ENCODE results near the gene ARHGAP35.

ARHGAP35 gene

DNA sequence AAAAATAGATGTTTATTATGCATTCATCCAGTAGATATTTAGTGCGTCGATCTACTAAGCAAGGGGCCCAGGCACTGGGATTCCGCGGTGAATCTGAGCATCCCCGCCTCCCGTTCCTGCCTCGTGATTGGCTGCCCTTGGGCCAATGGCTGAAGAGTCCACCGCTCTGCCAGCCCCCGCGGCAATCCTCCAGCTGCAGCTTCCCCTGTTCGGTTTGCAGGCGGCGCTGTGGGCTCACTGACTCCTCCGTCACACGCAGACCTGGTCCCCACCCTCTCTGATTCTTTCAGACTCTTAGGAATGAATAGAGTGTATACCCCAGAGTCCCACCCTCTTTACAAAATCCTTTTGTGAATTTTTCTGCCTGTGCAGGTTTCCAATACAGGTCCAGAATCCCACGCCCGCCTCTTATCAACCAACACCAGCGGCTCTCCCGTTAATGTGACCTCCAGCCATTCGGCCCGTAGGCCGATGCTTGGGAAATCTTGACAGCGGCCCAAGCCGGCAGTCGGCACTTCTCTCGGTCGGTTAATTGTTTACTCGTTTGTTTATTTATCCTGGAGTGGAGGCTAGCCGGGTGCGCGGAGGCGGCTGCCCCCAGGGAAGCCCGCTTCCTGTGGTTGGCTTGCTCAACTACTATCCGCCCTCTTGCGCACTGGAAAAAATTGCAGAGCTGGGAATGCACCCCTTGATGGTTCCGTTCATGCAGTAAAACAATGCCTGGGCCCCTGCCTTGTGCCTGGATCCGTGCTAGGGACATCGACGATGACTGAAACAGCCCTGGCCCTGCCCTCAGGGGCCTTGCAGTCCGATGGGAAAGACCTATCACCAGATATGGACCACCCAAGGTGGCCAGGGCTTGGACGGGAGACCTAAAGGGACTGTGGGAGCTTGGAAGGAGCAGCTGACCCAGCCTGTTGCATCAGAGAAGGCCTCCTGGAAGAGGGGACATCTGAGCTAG is 4.5 kb upstream of the ARHGAP35 start:
- peaks cover 16% of the 10 kb centered on the region for H3K4me1 ChIP-seq (ENCODE audit: control insufficient read depth, insufficient read depth, low read length, poor library complexity, severe bottlenecking)
- no peaks in the 10 kb centered on the region for H3K27me3 ChIP-seq (replicated peaks; ENCODE audit: control insufficient read depth, insufficient read depth, low read length, poor library complexity, severe bottlenecking)
- no peaks in the 10 kb centered on the region for H3K36me3 ChIP-seq (ENCODE audit: control insufficient read depth, insufficient read depth, low read length)
- H3K9me3 ChIP-seq (ENCODE audit: control insufficient read depth, low read length) = no peaks in the 10 kb centered on the region
- H3K4me3 ChIP-seq (ENCODE audit: insufficient read depth, low read depth, low read length, poor library complexity, severe bottlenecking) = peak overlapping the region; percentile 31
- H3K27ac ChIP-seq (ENCODE audit: insufficient read depth, low read length, poor library complexity, severe bottlenecking) = no peak overlapping the region
- DNase-seq = peak; percentile 82 to 87 (median 86)

- H3K27me3 ChIP-seq (replicated peaks; ENCODE audit: control insufficient read depth, insufficient read depth, low read length, poor library complexity, severe bottlenecking) = no peaks in the 10 kb centered on the region
- H3K4me1 ChIP-seq (ENCODE audit: control insufficient read depth, insufficient read depth, low read length, poor library complexity, severe bottlenecking) = peaks cover 41% of the 10 kb centered on the region
- no peaks in the 10 kb centered on the region for H3K36me3 ChIP-seq (ENCODE audit: control insufficient read depth, insufficient read depth, low read length)
- no peaks in the 10 kb centered on the region for H3K9me3 ChIP-seq (ENCODE audit: control insufficient read depth, low read length)
- no peak for DNase-seq
- H3K4me3 ChIP-seq (ENCODE audit: insufficient read depth, low read depth, low read length, poor library complexity, severe bottlenecking) = peak overlapping the region; percentile 95
- no peak overlapping the region for H3K27ac ChIP-seq (ENCODE audit: insufficient read depth, low read length, poor library complexity, severe bottlenecking)
Observed at GRCh38 chr19:46859637-46860124, 1.1 kb upstream of the ARHGAP35 start.

DNA sequence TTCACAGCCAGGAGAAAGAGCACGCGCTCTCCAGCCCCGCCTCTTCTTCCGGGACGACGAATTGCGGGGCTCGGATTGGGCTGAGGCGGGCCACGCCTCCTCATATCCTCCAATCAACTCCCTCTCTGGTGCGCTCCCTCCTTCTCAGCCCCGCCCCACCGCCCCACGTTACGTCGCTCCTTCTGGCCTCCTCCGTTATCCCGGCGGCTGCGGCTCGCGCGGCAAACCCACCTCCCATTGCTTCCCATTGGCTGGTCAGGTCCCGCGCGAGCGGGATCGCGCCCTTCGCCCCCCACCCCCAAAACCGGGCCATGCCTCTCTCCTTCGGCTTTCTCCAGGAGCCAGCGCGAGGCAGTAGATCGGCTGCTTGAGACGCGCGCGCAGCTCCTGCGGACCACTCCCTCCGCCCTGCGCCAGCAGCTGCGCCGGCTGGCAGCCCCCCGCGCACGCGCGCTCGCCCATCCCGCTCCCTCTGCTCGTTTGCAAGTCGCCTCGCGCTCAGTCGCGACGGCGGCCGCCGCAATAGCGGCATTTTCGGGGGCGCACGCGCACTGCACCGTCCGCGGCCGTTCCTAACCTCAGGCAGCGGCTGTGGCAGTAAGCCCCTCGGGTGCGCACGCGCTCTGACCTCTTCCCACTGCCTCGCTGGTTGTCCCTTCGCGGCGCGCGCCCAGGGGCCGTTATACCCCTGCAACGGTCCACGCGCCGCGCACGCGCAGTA is 512 bp upstream of the ARHGAP35 start:
- Histone ChIP-seq H3K36me3 (ENCODE audit: control insufficient read depth, insufficient read depth, low read length) (no peaks in the 10 kb centered on the region), H3K27me3 (replicated peaks; ENCODE audit: control insufficient read depth, insufficient read depth, low read length, poor library complexity, severe bottlenecking) (no peaks in the 10 kb centered on the region), H3K27ac (ENCODE audit: insufficient read depth, low read length, poor library complexity, severe bottlenecking) (peak overlapping the region; percentile 83), H3K9me3 (ENCODE audit: control insufficient read depth, low read length) (no peaks in the 10 kb centered on the region), H3K4me1 (ENCODE audit: control insufficient read depth, insufficient read depth, low read length, poor library complexity, severe bottlenecking) (peaks cover 41% of the 10 kb centered on the region), H3K4me3 (ENCODE audit: insufficient read depth, low read depth, low read length, poor library complexity, severe bottlenecking) (peak overlapping the region; percentile 95)
- peak; percentile 90 to 93 (median 92) for DNase-seq

DNA sequence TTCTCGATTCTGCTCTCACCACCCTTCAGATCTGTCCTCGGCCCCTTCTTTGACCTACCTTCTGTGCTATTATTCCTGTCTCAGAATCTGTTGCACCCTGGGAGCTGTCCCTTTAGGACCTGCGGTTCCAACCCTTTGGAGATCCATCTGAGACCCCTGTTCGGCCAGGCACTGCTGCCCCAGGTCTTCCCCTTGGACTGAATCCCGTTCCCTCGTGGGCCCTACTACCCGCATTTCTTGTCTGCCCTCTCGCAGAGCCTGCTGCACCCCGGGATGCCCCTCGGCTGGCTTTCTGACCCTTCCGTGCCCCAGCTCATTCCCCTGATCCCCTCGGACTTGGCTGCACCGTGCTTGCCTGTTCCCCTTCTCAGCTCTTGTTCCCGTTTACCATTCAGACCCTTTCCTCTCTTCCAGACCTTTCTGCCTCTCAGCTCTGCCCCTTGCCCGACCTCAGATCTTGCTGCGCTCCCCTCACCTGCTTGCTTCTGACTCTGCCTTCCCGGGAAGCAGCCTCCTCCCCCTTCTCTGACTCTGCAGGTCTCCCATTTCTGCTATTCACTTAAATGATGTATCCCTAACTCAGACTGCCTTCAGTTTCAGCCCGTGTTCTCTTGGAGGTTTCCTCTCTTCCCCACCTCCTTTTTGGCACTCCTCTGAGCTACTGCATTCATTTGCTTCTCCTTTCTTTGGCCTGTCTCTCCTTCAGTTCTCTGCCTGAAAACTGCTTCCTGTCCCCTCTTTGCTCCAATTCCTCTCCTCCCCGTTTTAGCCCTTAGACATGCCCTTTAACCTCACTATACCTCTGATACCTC is 1.1 kb downstream of the ARHGAP35 start:
- Histone ChIP-seq H3K9me3 (ENCODE audit: control insufficient read depth, low read length) (no peaks in the 10 kb centered on the region), H3K4me3 (ENCODE audit: insufficient read depth, low read depth, low read length, poor library complexity, severe bottlenecking) (peak overlapping the region; percentile 64), H3K27me3 (replicated peaks; ENCODE audit: control insufficient read depth, insufficient read depth, low read length, poor library complexity, severe bottlenecking) (no peaks in the 10 kb centered on the region), H3K4me1 (ENCODE audit: control insufficient read depth, insufficient read depth, low read length, poor library complexity, severe bottlenecking) (peaks cover 31% of the 10 kb centered on the region), H3K27ac (ENCODE audit: insufficient read depth, low read length, poor library complexity, severe bottlenecking) (peak overlapping the region; percentile 39), H3K36me3 (ENCODE audit: control insufficient read depth, insufficient read depth, low read length) (no peaks in the 10 kb centered on the region)
- DNase-seq = no peak

DNA sequence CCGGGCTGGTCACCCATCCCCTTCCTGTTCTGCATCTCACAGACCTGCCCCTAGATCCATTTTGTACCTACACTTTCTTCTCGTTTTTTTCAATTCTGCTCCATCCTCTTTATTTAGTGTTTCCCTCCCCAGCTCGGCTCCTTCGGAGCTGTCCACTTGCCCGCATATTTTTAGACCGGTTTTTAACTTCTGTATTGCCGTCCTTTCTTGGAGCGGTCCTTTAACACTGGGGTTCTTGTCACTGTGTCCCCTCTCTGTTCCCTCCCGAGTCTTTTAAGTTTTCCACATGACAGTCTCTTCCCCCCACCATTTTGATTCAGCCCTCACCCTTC is 1.7 kb downstream of the ARHGAP35 start:
- no peaks in the 10 kb centered on the region for H3K36me3 ChIP-seq (ENCODE audit: control insufficient read depth, insufficient read depth, low read length)
- peaks cover 31% of the 10 kb centered on the region for H3K4me1 ChIP-seq (ENCODE audit: control insufficient read depth, insufficient read depth, low read length, poor library complexity, severe bottlenecking)
- H3K4me3 ChIP-seq (ENCODE audit: insufficient read depth, low read depth, low read length, poor library complexity, severe bottlenecking) = peak overlapping the region; percentile 64
- H3K27me3 ChIP-seq (replicated peaks; ENCODE audit: control insufficient read depth, insufficient read depth, low read length, poor library complexity, severe bottlenecking) = no peaks in the 10 kb centered on the region
- no peaks in the 10 kb centered on the region for H3K9me3 ChIP-seq (ENCODE audit: control insufficient read depth, low read length)
- H3K27ac ChIP-seq (ENCODE audit: insufficient read depth, low read length, poor library complexity, severe bottlenecking) = no peak overlapping the region
- DNase-seq = no peak

GRCh38 chr19:46862974-46863632 is 2.3 kb downstream of the ARHGAP35 start:
- no peak for DNase-seq
- H3K4me3 ChIP-seq (ENCODE audit: insufficient read depth, low read depth, low read length, poor library complexity, severe bottlenecking) = no peak overlapping the region
- H3K9me3 ChIP-seq (ENCODE audit: control insufficient read depth, low read length) = no peaks in the 10 kb centered on the region
- no peak overlapping the region for H3K27ac ChIP-seq (ENCODE audit: insufficient read depth, low read length, poor library complexity, severe bottlenecking)
- H3K36me3 ChIP-seq (ENCODE audit: control insufficient read depth, insufficient read depth, low read length) = no peaks in the 10 kb centered on the region
- H3K4me1 ChIP-seq (ENCODE audit: control insufficient read depth, insufficient read depth, low read length, poor library complexity, severe bottlenecking) = peaks cover 31% of the 10 kb centered on the region
- H3K27me3 ChIP-seq (replicated peaks; ENCODE audit: control insufficient read depth, insufficient read depth, low read length, poor library complexity, severe bottlenecking) = no peaks in the 10 kb centered on the region

- Histone ChIP-seq H3K27ac (ENCODE audit: insufficient read depth, low read length, poor library complexity, severe bottlenecking) (no peak overlapping the region), H3K4me1 (ENCODE audit: control insufficient read depth, insufficient read depth, low read length, poor library complexity, severe bottlenecking) (peaks cover 31% of the 10 kb centered on the region), H3K36me3 (ENCODE audit: control insufficient read depth, insufficient read depth, low read length) (no peaks in the 10 kb centered on the region), H3K27me3 (replicated peaks; ENCODE audit: control insufficient read depth, insufficient read depth, low read length, poor library complexity, severe bottlenecking) (no peaks in the 10 kb centered on the region), H3K4me3 (ENCODE audit: insufficient read depth, low read depth, low read length, poor library complexity, severe bottlenecking) (no peak overlapping the region), H3K9me3 (ENCODE audit: control insufficient read depth, low read length) (no peaks in the 10 kb centered on the region)
- no peak for DNase-seq
Observed at GRCh38 chr19:46863818-46864629, 3.2 kb downstream of the ARHGAP35 start.

- DNase-seq = no peak
- H3K4me3 ChIP-seq (ENCODE audit: insufficient read depth, low read depth, low read length, poor library complexity, severe bottlenecking) = no peak overlapping the region
- H3K27me3 ChIP-seq (replicated peaks; ENCODE audit: control insufficient read depth, insufficient read depth, low read length, poor library complexity, severe bottlenecking) = no peaks in the 10 kb centered on the region
- no peak overlapping the region for H3K27ac ChIP-seq (ENCODE audit: insufficient read depth, low read length, poor library complexity, severe bottlenecking)
- no peaks in the 10 kb centered on the region for H3K9me3 ChIP-seq (ENCODE audit: control insufficient read depth, low read length)
- no peaks in the 10 kb centered on the region for H3K36me3 ChIP-seq (ENCODE audit: control insufficient read depth, insufficient read depth, low read length)
- H3K4me1 ChIP-seq (ENCODE audit: control insufficient read depth, insufficient read depth, low read length, poor library complexity, severe bottlenecking) = peaks cover 25% of the 10 kb centered on the region
Observed at GRCh38 chr19:46866407-46867136, 5.8 kb downstream of the ARHGAP35 start.
